NCI-H1417 (cell line): ENCODE results near the gene RAB7B.
A peak's percentile ranks its signal among the peaks of the same experiment; 100 is the strongest.

ENCODE experiments used
- DNase-seq, 3 experiments: peaks; one replicate each; lab custom pipeline; 2025; lab: John Stamatoyannopoulos, UW

The RAB7B gene

DNA sequence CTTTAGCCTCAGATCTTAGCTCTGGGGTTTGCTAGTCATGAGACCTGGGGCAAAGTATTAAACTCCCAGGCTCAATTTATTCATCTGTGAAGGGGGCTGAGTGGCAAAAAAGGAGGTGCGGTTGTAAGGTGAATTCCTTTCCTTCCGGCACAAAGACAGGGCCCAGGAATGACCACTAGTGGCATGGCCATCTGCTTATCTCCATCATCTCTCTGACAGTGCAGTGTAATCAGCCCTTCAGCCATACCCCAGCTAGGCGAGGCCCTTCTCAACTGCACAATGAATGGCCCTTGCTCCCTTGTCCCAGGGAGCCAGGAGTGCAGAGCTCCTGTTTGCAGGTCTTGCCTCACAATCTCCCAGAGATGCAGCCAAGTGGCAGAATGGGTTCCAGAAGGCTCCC is 54.3 kb downstream of the RAB7B start:
- DNase-seq: no peak

DNA sequence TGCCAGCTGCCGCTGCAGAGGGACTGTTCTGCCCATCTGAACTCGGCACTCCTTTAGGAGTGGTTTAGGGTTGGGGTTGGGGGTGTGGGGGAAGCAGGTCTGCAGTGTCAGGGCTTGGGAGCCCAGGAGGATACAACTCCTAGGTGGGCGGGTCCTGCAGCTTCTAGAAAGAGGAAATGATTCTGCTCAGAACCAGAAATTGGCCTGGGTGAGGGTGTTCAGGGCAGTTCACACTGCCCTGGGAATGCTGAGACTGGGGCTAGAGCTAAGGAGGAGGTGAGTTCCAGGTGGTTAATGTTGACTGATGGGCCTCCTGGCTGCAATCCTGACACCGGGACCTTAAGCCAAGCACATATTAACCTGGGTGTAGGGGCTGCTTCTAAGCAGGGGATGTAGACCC is 55.2 kb downstream of the RAB7B start:
- no peak for DNase-seq

GRCh38 chr1:205947024-205947423 is 56.2 kb downstream of the RAB7B start:
- no peak for DNase-seq

DNA sequence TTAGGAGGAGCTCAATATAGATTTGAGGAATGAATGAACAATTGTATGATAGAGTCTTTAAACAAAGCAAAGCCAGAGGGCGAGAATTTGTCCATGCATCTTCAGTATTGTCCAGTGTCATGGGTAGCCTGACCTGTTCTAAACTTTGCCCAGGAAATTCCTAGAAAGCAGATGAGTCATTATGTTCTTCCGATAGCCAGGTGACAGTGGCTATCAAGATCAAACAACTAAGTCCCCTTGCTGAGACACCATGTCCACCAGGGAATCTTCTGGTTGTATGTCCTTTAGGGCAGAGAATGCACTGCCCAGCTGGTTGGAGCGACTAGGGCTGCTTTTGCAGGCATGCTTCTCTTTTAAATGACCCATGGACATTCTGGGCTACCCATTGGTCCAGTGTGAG is 58.1 kb downstream of the RAB7B start:
- no peak for DNase-seq

DNA sequence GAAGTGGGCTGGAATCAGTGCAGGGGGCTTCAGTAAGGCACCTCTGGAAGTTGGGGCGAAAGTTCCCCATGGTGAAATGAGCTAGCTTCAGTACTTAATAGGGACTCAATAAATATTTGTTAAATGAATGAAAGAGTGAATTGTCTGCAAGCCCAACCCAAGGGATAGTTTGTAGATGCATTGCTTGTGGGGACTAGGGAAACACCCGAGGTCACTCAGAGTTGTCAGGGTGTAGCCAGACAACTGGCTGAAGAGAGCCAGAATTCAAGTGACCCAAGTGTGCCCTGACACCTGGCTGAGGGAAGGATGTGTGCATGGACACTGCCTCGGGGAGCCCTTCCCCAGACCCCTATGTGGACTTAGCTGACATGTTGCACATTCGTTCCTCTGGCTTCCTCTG is 58.7 kb downstream of the RAB7B start:
- no peak for DNase-seq

- DNase-seq: no peak
Observed at GRCh38 chr1:205943245-205943644, 60.0 kb downstream of the RAB7B start, which contains the start of gene SLC26A9. TSS of gene SLC26A9 (minus strand) at chr1:205943456. CDS start at chr1:205935820, 7,636 bp downstream.

GRCh38 chr1:205942631-205943159 is 60.5 kb downstream of the RAB7B start:
- DNase-seq: no peak

DNA sequence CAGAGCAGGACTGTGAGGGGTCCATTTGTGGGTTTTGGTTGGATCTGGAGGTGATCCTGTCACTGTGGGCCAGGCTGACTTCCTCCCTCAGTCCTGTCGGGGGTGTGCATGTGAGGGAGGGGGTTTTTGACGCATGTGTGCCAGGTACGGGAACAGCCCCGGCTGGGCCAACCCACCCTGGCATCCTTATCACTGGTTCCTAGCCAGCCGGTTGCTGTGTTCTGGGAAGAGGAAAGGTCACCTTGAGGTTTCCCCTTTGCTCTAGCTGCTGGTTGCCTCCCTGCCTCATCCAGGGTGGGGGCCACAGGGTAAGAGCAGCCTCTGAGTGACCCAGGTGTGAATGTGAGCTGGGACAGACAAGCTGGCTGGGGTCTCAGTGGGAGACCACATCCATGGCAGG is 62.5 kb downstream of the RAB7B start:
- no peak for DNase-seq

DNA sequence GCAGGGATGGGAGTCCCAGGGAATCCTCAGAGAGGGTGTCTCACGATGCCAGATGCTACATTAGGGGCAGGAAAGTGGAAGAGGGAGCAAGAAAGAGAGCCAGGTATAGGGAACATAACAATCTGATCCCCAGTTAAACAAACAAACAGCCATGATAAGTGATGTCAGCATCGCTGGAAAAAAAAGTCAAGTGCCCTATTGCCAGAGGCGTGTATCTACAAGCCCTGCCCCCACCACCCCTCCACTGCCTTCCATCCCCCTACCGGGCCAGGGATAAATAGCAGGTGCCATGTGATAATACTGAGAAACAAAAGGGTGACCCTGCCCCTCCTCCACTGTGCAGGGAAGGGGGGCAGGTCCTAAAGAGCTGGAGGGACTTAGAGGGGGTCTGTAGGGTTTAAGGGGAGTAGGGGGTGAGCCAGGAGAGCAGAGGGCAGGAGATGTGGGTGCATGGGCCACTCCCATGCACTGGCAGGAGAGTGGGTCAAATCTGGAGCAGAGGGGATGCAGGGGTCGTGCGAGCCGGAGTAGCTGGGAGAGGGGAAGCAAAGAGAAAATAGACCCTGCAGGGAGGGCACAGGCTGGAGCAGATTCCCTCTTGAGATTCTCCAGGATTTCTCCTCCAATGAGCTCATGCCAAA is 63.4 kb downstream of the RAB7B start:
- DNase-seq: peak; percentile 78 to 98 (median 91)

GRCh38 chr1:205938682-205939081 is 64.5 kb downstream of the RAB7B start:
- no peak for DNase-seq

- no peak for DNase-seq
Observed at GRCh38 chr1:205936846-205937586, 66.2 kb downstream of the RAB7B start.

- no peak for DNase-seq
Observed at GRCh38 chr1:205936311-205936710, 66.9 kb downstream of the RAB7B start.

DNA sequence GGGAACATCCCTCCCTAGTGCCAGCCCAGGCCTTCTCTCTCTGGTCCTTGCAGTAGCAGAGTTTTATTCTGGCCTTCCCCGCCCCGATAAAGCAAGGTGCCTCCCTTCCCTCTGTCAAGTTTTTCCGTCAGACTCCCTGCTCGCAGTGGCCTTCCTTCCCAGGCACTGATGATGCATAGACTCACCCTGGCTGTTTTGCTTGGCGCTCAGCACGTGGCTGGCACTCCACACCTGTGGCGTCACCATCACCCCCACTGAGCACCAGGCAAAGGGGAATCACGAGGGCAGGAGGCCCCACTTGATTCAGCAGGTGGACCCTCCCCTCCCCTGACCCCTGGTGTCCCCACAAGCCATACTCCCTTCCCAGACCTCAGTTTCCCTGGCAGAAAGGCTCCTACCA is 67.3 kb downstream of the RAB7B start:
- no peak for DNase-seq

GRCh38 chr1:205934788-205935187 is 68.4 kb downstream of the RAB7B start:
- DNase-seq: peak in 1 of 3 experiments; percentile 96

DNA sequence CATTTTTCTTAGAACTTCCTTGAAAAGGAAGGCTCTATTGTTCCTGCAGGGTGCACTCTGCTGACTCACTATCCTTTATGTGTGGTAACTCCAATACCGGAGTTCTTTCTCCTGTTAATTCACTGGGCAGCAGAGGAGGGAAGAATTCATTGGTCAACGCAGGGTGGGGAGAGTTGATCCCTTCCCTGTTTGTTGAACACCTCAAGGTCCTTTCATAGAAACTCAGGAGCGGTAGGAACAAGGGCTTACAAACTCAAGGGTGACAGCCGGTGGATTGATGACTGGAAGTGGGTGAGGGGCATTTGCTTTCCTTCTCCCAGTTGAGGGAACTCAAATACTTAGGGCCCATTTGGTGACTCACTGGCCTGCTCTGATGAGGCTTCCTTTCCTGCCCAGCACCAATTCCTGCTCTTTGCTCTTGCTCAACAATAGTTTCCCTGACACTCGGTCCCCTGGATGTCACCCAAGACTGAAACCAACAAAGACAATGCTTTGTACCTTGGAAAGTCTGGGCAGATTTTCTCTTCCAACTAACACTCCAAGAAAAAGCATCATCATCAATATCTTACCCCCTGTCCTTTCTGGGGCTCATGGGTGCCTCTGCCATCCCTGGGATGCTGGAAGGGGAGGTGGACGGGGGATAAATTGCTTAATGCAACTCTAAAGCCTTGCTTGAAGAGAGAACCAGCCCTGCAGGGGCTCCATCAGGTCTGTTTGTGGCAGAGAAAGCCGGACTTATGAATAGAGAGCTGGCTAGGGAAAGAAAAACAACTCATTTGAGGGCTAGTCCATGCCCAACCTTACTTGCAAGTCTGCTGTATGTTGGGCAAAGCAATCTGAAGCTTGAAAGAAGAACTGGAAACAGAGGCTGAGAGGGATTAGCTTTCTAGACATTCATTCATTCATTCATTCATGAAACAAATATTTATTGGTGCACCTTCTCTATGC is 69.2 kb downstream of the RAB7B start:
- DNase-seq: no peak

DNA sequence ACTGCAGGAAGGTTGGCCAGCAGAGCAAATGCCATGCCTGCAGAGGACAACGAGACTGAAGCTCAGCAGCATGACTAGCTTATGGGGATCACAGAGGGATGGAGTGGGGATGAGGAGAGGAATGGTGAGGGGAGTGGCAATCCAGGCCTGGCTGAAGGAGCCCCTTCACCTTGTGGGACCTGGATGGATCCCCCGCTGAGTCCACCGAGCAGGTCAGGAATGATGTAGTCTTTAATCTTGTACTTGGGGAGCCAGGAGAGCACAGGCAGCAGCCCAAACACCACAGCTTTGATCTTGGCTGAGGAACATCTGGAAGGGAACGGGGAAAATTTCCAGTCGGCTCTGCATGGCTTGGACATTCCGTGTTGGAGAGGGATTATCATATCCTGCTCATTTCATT is 70.4 kb downstream of the RAB7B start:
- DNase-seq: no peak

DNA sequence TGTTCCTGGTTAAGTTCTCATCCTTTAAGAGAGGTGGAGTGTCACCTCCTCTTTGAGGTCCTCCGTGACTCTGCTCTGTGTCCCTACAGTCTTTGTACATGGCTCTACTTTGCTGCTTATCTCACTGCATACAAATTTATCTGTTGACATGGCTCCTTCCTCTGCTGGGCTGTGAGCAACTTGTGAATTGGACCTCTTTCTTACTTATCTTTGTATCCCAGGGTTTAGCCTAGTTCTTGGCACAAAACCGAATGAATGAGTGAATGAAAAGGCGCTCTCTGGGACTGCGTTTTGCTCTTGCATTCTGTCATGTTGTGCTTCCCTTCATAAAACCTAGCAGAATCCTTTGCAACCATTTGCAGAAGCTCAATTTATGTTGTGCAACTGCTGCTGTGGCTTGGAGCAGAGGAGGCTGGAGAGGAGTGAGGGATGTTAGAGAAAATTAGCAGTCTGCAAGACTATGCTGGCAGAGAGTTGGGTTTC is 72.4 kb downstream of the RAB7B start:
- no peak for DNase-seq

GRCh38 chr1:205930195-205930577 is 73.0 kb downstream of the RAB7B start:
- no peak for DNase-seq

DNA sequence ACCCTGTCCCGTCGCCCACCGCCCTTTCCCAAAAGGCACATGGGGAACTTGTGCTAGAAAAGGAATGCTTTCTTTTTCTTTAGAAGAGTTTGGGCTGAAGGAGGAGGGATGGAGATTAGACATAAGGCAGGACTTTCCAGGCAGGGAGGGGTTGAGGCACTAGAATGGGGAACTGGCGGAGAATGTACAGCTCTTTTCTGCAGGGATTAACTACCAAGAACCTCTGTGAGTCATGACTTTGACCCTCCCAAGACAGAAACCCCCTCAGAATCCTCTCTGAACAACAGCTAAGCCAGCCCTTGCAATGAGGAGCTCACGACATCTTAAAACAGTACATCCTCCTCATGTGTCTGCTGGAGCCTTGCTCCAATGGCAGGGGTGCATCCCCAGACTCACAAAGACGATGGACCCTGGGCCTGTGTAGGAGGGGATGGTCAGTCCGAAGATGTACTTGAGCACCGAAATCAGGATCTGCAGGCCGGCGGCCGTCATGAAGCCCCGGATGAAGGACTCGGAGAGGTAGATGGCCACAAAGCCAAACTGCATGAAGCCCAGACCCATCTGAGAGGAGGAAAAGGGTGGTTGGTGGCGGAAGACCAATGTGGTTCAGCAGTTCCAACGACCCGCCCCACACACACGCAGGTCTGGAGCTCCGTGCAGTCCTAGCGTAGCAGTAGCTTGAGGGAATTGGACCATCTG is 73.5 kb downstream of the RAB7B start:
- no peak for DNase-seq

DNA sequence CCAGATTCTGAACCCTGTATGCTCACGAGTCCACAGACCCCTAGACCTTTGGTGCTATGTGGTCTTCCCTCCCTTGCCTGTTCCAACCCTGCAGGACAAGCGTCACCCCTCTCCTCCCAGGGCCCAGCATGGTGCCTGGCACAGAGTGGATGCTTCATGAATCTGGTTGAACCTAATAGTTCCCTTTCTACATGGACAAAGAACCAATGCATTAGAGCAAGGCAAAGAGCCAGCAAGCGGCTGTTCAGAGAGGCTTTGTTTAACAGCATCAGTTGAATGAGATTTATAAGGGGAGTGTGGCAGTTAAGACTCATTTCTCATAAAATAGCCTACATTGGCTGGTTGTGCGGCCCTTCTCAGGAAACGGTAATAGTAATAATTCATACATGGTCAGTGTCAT is 74.9 kb downstream of the RAB7B start:
- DNase-seq: no peak

- DNase-seq: no peak
Observed at GRCh38 chr1:205927676-205928075, 75.5 kb downstream of the RAB7B start.

DNA sequence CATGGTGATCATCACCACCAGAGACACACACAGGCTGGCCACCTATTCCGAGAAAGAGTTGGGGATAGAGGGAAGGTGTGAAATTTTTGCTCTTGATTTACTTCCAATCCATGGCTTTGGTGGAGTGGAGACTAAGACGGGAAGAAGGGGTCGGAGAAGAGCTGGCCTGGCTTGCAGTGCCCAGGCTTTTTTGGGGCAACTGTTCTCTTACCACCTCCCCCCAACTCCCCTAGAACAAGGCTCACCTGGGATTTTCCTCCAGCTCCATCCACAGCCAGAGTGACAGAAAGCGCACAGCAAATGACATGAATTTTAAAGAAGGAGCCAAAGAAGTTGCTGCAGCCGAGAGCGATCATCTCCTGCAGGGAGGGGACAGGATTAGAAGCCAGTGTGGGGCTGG is 75.9 kb downstream of the RAB7B start:
- DNase-seq: no peak
